Large intestine (tissue), 3 donors: Measurements from ENCODE around the gene FAAP20. TPM values are rescaled to one million over a fixed set of nuclear protein-coding genes. Genes with fewer than 3 reads are reported as not detected.

ENCODE experiments used
- DNase-seq, 2 donors: peaks; one replicate each; pipeline versions ENCODE4 v3.0.0 to v3.0.0-alpha.2; 2013
- H3K27ac ChIP-seq: one replicate; pipeline ENCODE4 v1.5.1; 2013; ENCODE audit warnings: low read length
- H3K27me3 ChIP-seq: 2 replicates; pipeline ENCODE4 v1.6.1; 2013; ENCODE audit warnings: low read length; ENCODE audit not compliant: control insufficient read depth, insufficient read depth
- H3K36me3 ChIP-seq: 2 replicates; pipeline ENCODE4 v1.6.1; 2013; ENCODE audit warnings: low read length; ENCODE audit not compliant: control insufficient read depth, insufficient read depth
- H3K4me1 ChIP-seq: one replicate; pipeline ENCODE4 v1.6.1; 2013; ENCODE audit warnings: low read length; ENCODE audit not compliant: control insufficient read depth, insufficient read depth
- H3K4me3 ChIP-seq: one replicate; pipeline ENCODE4 v1.5.1; 2013; ENCODE audit warnings: low read length
- H3K9me3 ChIP-seq: one replicate; pipeline ENCODE4 v1.6.1; 2013; ENCODE audit warnings: mild to moderate bottlenecking, low read depth, low read length, moderate library complexity; ENCODE audit not compliant: control insufficient read depth
- WGBS: methylation state at CpG from one replicate; pipeline ENCODE4 v1.1.5; 2013; ENCODE audit warnings: low lambda C conversion rate; ENCODE audit not compliant: insufficient coverage; 5-methylcytosine and 5-hydroxymethylcytosine counted together
- polyA plus RNA-seq: library from polyadenylated mRNA; unstranded; fragments of 120-200 nt; gene quantifications from one replicate; pipeline ENCODE4 v1.2.1, GENCODE V29; 2013

The FAAP20 gene
- polyA plus RNA-seq, 1 donor = 59.6 TPM

DNA sequence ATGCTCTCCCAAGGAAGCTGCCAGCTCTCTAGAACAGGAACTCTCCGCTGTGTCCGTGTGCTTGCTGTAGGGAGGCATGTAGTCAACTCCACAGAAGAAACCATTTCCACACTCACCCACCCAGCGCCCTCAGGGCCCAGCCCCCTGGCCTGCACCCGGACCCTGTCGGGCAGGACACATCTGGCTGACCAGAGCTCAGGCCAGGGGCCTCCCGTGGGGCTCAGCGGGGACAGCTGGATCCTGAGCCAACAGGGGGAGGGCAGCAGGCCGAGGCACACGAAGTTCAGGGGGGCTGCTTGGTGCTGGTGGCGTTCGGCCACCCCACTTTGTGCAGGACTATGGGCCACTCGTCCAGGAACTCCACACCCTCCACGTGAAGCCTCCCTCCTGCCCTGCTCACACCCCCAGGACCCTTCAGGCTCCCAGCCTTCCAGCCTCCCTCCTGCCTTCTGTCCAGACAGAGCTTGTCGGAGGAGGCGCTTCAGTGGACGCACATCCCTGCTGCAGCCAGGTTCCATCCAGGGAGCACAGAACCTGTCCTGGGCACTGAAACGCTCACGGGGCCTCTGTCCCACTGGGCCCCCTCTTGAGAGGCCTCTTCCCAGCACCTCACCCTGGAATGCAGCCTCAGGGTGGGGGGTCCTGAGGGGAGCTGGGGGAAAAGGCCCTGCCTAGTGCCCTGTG is 15.0 kb upstream of the FAAP20 start:
- Histone ChIP-seq H3K27me3 (no peaks in the 10 kb centered on the region), H3K4me3 (no peak overlapping the region), H3K36me3 (no peaks in the 10 kb centered on the region), H3K4me1 (peaks cover 61% of the 10 kb centered on the region), H3K27ac (no peak overlapping the region), H3K9me3 (peaks cover 5% of the 10 kb centered on the region)
- WGBS = no CpG with 5 or more reads among the region's 18 CpGs
- DNase-seq = no peak

GRCh38 chr1:2208309-2209239 is 14.0 kb upstream of the FAAP20 start:
- H3K36me3 ChIP-seq = no peaks in the 10 kb centered on the region
- peaks cover 5% of the 10 kb centered on the region for H3K9me3 ChIP-seq

GRCh38 chr1:2206813-2207487 is 12.4 kb upstream of the FAAP20 start:
- no peaks in the 10 kb centered on the region for H3K27me3 ChIP-seq
- WGBS = no CpG with 5 or more reads among the region's 16 CpGs
- H3K4me1 ChIP-seq = peaks cover 44% of the 10 kb centered on the region
- H3K27ac ChIP-seq = peak overlapping the region; percentile 50
- H3K9me3 ChIP-seq = peaks cover 5% of the 10 kb centered on the region
- DNase-seq = no peak
- no peaks in the 10 kb centered on the region for H3K36me3 ChIP-seq
- no peak overlapping the region for H3K4me3 ChIP-seq

More at GRCh38 chr1:2208309-2209239, 14.0 kb upstream of the FAAP20 start:
- WGBS = no CpG with 5 or more reads among the region's 24 CpGs
- Histone ChIP-seq H3K27ac (peak overlapping the region; percentile 50), H3K4me1 (peaks cover 60% of the 10 kb centered on the region), H3K27me3 (no peaks in the 10 kb centered on the region), H3K4me3 (no peak overlapping the region)
- peak; percentile 65 to 78 for DNase-seq

DNA sequence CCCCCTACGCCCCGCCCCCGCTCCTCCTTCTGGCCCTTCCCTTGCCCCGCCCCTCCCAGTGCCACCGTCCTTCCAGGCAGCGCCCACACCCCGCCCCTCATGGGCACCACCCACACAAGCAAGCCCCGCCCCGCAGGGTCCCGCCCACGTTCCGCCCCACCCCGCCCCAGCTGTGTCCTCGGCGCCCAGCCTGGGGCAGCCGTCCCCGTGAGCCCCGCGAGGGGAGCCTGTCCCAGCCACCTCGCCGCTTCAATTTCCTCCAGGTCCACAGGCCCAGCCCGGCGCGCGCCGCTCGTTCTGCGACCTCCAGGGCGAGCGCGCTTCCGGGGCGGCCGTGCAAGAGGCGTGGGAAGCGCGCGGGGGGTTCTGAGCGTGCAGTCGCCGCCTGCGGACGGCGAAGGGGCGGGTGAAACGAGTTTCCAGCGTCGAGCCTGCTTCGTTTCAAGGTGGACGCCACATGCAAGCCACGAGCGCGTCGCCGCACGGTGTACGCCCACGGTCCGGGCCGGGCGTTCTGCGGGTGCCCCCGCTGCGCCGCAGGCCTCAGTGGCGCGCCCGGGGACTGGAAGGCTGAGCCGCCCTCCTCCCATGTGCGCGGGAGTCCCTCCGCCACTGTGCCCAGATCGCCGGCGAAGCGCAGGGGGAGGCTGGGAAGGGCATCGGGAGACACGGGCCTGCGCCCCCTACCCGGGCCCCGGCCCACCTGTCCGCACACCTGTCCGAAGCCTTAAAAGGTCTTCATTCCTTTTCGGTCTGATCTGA is 10.8 kb upstream of the FAAP20 start:
- H3K36me3 ChIP-seq = no peaks in the 10 kb centered on the region
- H3K9me3 ChIP-seq = peaks cover 5% of the 10 kb centered on the region
- peaks cover 43% of the 10 kb centered on the region for H3K4me1 ChIP-seq
- H3K27me3 ChIP-seq = no peaks in the 10 kb centered on the region
- peak overlapping the region; percentile 42 for H3K27ac ChIP-seq
- peak; percentile 89 to 92 for DNase-seq
- no CpG with 5 or more reads among the region's 84 CpGs for WGBS
- H3K4me3 ChIP-seq = peak overlapping the region; percentile 35

- Histone ChIP-seq H3K4me1 (peaks cover 41% of the 10 kb centered on the region), H3K36me3 (no peaks in the 10 kb centered on the region), H3K27ac (peak overlapping the region; percentile 48), H3K27me3 (no peaks in the 10 kb centered on the region), H3K9me3 (peaks cover 5% of the 10 kb centered on the region), H3K4me3 (peak overlapping the region; percentile 49)
- peak; percentile 65 to 71 for DNase-seq
- no CpG with 5 or more reads among the region's 60 CpGs for WGBS
These were observed 10.0 kb upstream of the FAAP20 start for GRCh38 chr1:2204415-2205190.

- H3K4me1 ChIP-seq = peaks cover 39% of the 10 kb centered on the region
- WGBS = no CpG with 5 or more reads among the region's 25 CpGs
- H3K4me3 ChIP-seq = peak overlapping the region; percentile 49
These were observed 9.3 kb upstream of the FAAP20 start for GRCh38 chr1:2203671-2204414.

DNA sequence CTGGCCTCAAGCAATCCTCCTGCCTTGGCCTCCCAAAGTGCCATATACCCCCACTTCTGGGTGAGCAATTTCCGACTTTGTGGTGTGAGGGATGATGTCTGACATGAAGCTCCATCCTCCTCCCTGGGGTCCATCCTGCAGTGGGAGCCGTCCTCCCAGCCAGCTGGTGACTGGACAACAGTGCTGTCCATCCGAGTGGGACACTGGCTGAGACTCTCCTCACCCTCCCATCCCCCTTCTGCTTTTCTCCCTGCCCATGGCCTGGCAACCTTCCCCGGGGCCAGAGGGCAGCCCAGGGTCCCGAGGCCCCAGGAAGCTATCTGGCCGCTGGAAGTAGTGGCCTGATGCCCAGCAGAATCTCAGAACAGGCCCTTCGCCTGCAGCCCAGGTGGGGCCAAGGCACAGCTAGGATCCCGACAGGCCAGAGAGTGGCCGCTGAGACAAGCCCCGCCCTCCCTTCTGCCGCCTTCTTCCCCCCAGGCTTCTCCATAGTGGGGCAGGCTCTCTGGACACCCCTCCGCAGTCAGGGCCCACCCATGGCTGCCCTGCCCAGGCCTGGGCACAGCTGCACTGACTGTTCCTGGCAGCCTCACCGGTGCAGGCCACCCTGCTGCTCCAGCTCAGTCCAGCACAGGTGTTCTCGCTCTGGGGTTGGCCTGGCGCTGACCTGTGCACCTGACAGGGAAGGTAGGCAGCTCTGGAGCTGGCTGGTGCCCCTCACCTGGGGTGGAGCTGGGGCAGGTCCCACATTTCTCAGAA is 8.4 kb upstream of the FAAP20 start:
- H3K36me3 ChIP-seq = no peaks in the 10 kb centered on the region
- no CpG with 5 or more reads among the region's 15 CpGs for WGBS
- H3K9me3 ChIP-seq = peaks cover 5% of the 10 kb centered on the region
- no peak overlapping the region for H3K4me3 ChIP-seq
- no peak overlapping the region for H3K27ac ChIP-seq
- no peak for DNase-seq
- H3K27me3 ChIP-seq = no peaks in the 10 kb centered on the region
- H3K4me1 ChIP-seq = peaks cover 38% of the 10 kb centered on the region

More at GRCh38 chr1:2203671-2204414, 9.3 kb upstream of the FAAP20 start:
- no peaks in the 10 kb centered on the region for H3K36me3 ChIP-seq
- no peak for DNase-seq
- H3K27ac ChIP-seq = no peak overlapping the region
- H3K9me3 ChIP-seq = peaks cover 5% of the 10 kb centered on the region
- H3K27me3 ChIP-seq = no peaks in the 10 kb centered on the region

DNA sequence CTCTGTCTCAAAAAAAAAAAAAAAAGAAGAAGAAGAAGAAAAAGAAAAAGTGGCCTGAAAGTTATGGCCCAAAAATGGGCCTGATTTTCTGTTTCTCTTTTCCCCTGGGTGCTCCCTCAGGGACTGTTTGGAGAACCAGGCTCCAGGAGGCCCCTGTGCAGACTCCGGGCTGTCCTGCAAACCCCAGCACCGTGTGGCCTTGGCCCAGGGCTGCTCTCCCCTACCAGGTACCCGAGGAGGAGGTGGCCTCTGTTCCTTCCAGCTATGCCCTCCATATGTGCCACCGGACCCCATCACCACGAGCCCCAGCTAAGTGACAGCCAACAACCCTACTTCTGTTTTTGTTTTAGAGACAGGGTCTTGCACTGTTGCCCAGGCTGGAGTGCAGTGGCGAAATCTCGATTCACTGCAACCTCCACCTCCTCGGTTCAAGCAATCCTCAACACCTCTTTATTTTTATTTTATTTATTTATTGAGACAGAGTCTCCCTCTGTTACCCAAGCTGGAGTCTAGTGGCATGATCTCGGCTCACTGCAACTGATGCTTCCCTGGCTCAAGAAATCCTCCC is 7.5 kb upstream of the FAAP20 start:
- no peak for DNase-seq
- no peaks in the 10 kb centered on the region for H3K36me3 ChIP-seq
- WGBS = 100% methylated on average over 6 of the region's 9 CpGs

More for the DNA sequence above, 7.5 kb upstream of the FAAP20 start:
- H3K9me3 ChIP-seq = peaks cover 3% of the 10 kb centered on the region
- no peaks in the 10 kb centered on the region for H3K27me3 ChIP-seq
- H3K4me1 ChIP-seq = peaks cover 33% of the 10 kb centered on the region
- no peak overlapping the region for H3K4me3 ChIP-seq
- H3K27ac ChIP-seq = no peak overlapping the region
